NCI-H128 (cell line): ENCODE measurements around the gene SEZ6.
A peak's percentile ranks its signal among the peaks of the same experiment; 100 is the strongest.

Experiments used
- DNase-seq: peaks from one replicate; lab custom pipeline; 2025; ENCODE audit not compliant: unreplicated experiment; lab: John Stamatoyannopoulos, UW

SEZ6 gene

DNA sequence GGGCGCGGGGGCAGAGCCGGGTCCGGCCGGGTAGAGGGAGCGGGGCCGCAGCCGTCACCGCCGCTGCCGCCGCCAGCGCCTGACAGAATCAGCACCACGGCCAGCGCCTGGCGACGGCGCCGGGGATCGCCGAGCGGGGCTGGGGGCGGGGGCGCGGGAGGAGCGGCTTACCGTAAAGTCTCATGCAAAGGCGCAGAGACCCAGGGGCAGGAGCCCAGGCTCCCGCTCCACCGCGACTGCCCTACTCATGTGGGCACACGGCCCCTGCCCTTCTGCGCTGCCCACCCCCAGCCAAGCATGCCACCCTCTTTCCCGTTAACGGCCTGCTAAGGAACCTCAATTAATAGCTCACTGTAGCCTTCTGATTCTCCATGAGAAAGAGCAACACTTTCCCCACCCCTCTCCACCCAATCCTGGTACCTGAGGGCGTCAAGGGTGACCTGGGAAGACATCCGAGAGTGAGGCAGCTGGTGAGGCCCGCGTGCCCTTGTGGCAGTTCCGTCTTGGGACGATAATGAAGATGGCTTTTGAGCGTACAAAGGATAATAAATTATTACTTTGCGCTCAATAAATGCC is at the start of gene SEZ6:
Gene SEZ6, minus strand, starts transcription at position 98 of the 576 bp plus-strand sequence. CDS start 164 bp downstream, outside the sequence.
- no peak for DNase-seq

GRCh38 chr17:29054835-29055234 is 49.0 kb upstream of the SEZ6 start:
- DNase-seq, result no peak

GRCh38 chr17:29051731-29052130 is 45.9 kb upstream of the SEZ6 start:
- no peak for DNase-seq

DNA sequence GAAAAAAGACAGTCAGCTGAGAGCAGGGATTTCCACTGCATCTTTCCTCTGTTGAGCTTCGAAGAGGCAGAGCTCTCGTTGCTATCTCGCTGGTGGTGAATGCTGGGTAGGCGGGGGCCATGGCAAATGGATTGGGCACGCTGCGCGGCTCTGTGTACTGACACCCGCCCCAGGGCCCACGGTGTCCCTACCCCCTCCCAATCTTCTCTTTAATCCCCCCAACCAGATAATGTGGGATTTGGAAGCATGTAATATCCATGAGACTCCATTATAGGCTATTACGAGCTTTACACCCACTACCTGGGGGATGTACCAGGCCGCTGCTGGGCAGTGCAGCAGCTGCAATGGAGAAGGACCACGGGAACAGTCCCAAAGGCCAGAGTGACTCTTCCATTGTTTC is 45.4 kb upstream of the SEZ6 start:
- no peak for DNase-seq

DNA sequence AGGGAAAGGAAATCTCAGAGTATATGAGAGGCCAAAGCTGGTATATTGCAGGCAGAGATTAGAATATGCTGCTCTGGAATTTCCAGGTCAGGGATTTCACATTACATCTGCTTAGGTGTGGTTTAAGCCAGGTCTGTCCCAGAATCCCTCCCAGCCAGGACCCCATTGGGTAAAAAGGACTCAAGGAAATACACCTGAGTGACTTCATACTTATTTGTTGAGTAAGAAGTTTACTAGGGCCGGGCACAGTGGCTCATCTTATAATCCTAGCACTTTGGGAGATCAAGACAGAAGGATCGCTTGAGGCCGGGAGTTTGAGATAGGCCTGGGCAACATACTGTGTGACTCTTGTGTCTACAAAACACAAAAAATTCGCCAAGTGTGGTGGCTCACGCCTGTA is 44.3 kb upstream of the SEZ6 start:
- no peak for DNase-seq

GRCh38 chr17:29049541-29050145 is 43.8 kb upstream of the SEZ6 start:
- DNase-seq, result no peak

GRCh38 chr17:29048440-29049368 is 42.9 kb upstream of the SEZ6 start:
- no peak for DNase-seq

GRCh38 chr17:29046473-29046839 is 40.6 kb upstream of the SEZ6 start:
- no peak for DNase-seq

GRCh38 chr17:29045734-29046472 is 40.1 kb upstream of the SEZ6 start:
- DNase-seq, result no peak

DNA sequence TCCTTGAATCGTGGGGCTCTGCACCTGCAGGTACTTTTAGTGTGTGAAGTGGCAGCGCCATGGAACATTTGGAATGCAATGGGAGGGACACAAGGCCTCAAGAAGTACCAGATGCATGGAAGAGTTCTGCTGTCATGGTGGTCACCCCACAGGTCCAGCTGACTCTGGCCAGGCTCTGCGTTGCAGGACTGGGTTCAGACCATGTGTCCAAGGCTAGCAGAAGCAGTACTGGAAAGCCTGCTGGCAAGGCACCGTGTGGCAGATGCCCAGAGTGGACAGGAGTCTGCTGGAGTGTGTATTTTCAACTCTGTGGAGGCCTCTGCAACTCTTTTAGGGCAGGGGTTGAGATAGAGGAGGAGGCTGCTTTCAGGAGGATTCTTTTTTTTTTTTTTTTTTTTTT is 39.2 kb upstream of the SEZ6 start:
- DNase-seq, result no peak

DNA sequence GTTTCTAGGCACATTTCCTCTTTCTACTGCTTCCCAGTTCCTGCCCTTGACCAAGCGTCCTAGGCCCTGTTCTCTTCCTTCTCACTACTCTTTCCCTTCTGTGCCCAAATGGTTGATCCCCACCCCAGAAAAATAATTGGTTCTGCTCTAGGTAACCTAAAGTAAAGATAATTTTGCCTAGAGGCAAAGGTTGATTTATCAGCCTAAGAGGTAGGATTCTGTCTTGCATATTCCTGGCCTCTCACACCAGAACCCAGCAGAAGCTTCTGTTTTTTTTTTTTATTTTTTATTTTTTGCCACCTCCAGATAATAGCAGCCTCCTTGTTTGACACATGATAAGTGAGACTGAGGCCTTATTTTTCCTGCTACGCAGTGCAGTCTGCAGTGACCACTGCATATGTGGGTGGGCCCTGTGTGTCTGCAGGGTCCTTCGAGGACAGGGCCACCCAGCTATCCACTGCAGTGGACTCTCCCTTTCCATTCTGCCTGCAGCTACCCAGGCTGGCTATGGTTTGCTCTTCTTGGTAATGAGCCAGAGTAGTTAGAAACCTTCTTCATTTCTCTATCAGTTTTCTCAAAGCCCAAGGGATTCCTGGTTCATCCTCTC is 37.8 kb upstream of the SEZ6 start:
- no peak for DNase-seq

GRCh38 chr17:29042679-29043538 is 37.1 kb upstream of the SEZ6 start, which contains the start of gene PIPOX:
PIPOX (plus strand) TSS chr17:29043141; CDS start chr17:29043226, 85 bp downstream.
- peak; percentile 68 for DNase-seq

- no peak for DNase-seq
Measured at GRCh38 chr17:29042026-29042678, 36.3 kb upstream of the SEZ6 start.

GRCh38 chr17:29041571-29041970 is 35.7 kb upstream of the SEZ6 start:
- DNase-seq, result no peak

GRCh38 chr17:29041091-29041490 is 35.3 kb upstream of the SEZ6 start:
- DNase-seq, result no peak

- DNase-seq, result no peak
Measured at GRCh38 chr17:29039764-29040598, 34.1 kb upstream of the SEZ6 start.

DNA sequence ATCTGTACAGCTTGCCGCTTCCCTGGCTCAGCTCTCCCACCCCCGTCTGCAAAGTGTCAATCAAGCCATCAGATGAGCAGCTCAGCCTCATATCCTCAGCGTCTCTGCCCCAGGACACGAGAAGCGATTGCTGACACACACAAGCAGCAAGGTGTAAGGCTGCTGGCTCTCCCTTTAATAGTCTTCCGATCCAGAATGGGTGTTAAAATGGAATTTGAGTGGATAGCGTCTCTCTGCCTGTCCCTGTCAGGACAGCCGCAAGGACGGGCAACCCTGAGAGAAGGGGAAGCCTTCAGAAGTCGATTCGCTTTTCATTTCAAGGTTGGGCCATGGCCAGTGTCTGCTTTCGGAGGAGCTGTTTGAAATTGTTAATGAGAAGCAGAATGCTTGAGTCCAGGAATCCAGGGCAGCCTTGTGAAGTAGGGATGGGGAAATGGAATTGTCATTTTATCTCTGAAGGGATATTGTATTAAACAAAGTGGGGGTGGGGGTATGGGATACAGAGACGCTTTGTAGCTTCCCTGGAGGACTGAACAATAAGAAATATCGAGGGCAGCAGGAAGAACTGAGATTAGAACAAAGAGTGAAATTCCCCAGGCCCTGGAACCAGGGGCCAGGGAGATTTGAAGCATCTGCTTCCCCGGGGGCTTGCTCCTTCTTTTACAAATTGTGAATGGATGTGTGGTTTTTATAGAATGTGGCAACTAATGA is 32.4 kb upstream of the SEZ6 start:
- no peak for DNase-seq

DNA sequence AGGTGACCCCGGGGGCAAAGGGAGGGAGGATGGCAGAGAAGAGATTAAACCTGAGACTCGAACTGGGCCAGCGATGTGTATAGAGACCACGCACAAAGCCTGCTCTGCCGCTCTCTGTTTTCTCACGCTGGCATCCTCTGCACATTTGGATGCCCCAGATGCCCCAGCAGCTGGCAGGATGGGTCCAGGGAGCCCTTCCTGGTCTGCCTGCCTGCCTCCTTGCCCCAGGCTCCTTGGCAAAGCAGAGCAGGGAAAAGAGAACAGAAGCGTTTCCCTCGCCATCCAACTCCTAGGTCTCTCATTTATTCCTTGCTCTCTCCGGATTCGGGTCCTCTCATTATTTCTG is 31.9 kb upstream of the SEZ6 start:
- DNase-seq, result no peak
